ENCODE data around the gene HSP90AA1. TPM values are rescaled to one million over a fixed set of nuclear protein-coding genes. Genes with fewer than 3 reads are reported as not detected.
"Not testable (repeated sequence)": the region's sequence is repeated elsewhere in the genome, so short reads cannot be mapped to it uniquely, and the experiment has no call there.

HSP90AA1 gene
- total RNA-seq = 100 to 1,000 TPM; 197 to 251 TPM

GRCh38 chr14:102086972-102087761 lies at the start of gene HSP90AA1:
TSS of gene HSP90AA1 (minus strand) at chr14:102087044. CDS start at chr14:102086378, 666 bp downstream.
- intact Hi-C loops (cut with DNase I) = no loop called here
- peak within 1 kb of the TSS; percentile 96 to 100 (median 100) for H3K27ac ChIP-seq
- DNase-seq = peak; percentile 94 to 95 (median 94)
- H3K4me3 ChIP-seq = peak within 1 kb of the TSS; percentile 58 to 63
- ATAC-seq = peak; percentile 92
- H3K9me3 ChIP-seq = no peaks in the 10 kb centered on the region
- WGBS, 2 donors = 0% methylated on average over 7 to 94 of the region's 106 CpGs
- peaks cover 45% of the 10 kb centered on the region for H3K4me1 ChIP-seq
- H3K27me3 ChIP-seq = no peaks in the 10 kb centered on the region
- TF ChIP-seq POLR2A (IDR thresholded peaks at IDR 0.05) = peak; percentile 99 to 100 (median 100)
- TF ChIP-seq, protein P1, sequence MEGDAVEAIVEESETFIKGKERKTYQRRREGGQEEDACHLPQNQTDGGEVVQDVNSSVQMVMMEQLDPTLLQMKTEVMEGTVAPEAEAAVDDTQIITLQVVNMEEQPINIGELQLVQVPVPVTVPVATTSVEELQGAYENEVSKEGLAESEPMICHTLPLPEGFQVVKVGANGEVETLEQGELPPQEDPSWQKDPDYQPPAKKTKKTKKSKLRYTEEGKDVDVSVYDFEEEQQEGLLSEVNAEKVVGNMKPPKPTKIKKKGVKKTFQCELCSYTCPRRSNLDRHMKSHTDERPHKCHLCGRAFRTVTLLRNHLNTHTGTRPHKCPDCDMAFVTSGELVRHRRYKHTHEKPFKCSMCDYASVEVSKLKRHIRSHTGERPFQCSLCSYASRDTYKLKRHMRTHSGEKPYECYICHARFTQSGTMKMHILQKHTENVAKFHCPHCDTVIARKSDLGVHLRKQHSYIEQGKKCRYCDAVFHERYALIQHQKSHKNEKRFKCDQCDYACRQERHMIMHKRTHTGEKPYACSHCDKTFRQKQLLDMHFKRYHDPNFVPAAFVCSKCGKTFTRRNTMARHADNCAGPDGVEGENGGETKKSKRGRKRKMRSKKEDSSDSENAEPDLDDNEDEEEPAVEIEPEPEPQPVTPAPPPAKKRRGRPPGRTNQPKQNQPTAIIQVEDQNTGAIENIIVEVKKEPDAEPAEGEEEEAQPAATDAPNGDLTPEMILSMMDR (IDR thresholded peaks at IDR 0.05) = peak in 5 of 7 experiments; percentile 7 to 40 (median 37)
- H3K36me3 ChIP-seq (replicated peaks in 1 of 2; ENCODE audit: insufficient read depth in 1 of 2, low read depth in 2 of 2) = peaks cover 13 to 15% of the 10 kb centered on the region in 2 donors

- intact Hi-C loops (cut with DNase I); ATAC-seq; H3K4me3 ChIP-seq; H3K4me1 ChIP-seq; H3K27ac ChIP-seq; H3K36me3 ChIP-seq (replicated peaks in 1 of 2; ENCODE audit: insufficient read depth in 1 of 2, low read depth in 2 of 2); H3K9me3 ChIP-seq; H3K27me3 ChIP-seq; DNase-seq: not testable (repeated sequence)
- 98 to 100% methylated on average over 4 to 23 of the region's 30 CpGs for WGBS, 2 donors
Measured at GRCh38 chr14:102135456-102135855, 48.6 kb upstream of the HSP90AA1 start.

GRCh38 chr14:102134719-102135118 lies 47.9 kb upstream of the HSP90AA1 start:
- H3K27me3 ChIP-seq; H3K27ac ChIP-seq; H3K4me3 ChIP-seq; DNase-seq; H3K36me3 ChIP-seq (replicated peaks in 1 of 2; ENCODE audit: insufficient read depth in 1 of 2, low read depth in 2 of 2); H3K4me1 ChIP-seq; intact Hi-C loops (cut with DNase I); H3K9me3 ChIP-seq; ATAC-seq: not testable (repeated sequence)
- 70 to 78% methylated on average over 10 of the region's 10 CpGs for WGBS, 2 donors

GRCh38 chr14:102134021-102134420 lies 47.2 kb upstream of the HSP90AA1 start:
- intact Hi-C loops (cut with DNase I); H3K4me3 ChIP-seq; H3K9me3 ChIP-seq; H3K27me3 ChIP-seq; ATAC-seq; H3K4me1 ChIP-seq; H3K27ac ChIP-seq; DNase-seq; H3K36me3 ChIP-seq (replicated peaks in 1 of 2; ENCODE audit: insufficient read depth in 1 of 2, low read depth in 2 of 2): not testable (repeated sequence)
- 93 to 94% methylated on average over 9 of the region's 9 CpGs for WGBS, 2 donors

- Histone ChIP-seq H3K27me3 (no peaks in the 10 kb centered on the region), H3K9me3 (no peaks in the 10 kb centered on the region), H3K4me3 (no peak overlapping the region), H3K36me3 (replicated peaks in 1 of 2; ENCODE audit: insufficient read depth in 1 of 2, low read depth in 2 of 2) (no peaks in the 10 kb centered on the region), H3K4me1 (peaks cover under 1% of the 10 kb centered on the region), H3K27ac (no peak overlapping the region)
- intact Hi-C loops (cut with DNase I) = no loop called here
- WGBS, 2 donors = 74 to 79% methylated on average over 6 of the region's 6 CpGs
- TF ChIP-seq POLR2A (IDR thresholded peaks at IDR 0.05) = no peak
- TF ChIP-seq, protein P1 (IDR thresholded peaks at IDR 0.05) = no peak
- no peak for DNase-seq
- no peak for ATAC-seq
Measured at GRCh38 chr14:102131741-102132140, 44.9 kb upstream of the HSP90AA1 start.

DNA sequence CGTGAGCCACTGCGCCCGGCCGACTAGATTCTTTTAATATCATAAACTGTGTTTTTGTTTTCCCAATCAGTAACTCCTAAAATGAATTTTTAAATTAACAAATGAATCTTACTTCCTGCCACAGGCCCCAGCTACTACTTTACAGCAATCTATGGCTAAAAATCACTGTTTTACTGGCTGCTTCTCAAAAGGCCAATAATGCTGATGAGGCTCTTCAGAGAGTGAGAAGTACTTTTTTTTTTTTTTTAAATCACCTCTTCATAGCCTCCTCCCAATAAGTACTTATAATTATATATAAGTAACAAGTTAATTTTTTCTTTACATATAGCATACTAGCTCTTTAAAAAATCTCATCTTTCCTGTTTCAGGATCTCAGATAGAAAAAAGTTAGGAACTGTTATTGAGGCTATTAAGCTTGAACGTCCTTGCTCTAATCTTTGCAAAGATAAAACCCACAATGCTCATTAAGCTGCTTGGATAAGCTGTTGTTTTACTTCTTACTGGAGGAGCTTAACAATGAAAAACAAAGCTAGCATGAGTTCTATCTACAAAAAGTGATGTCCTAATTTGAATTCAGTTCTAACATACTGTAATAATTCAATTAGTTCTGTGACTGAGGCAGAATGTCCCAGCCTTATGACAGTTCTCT lies 40.1 kb upstream of the HSP90AA1 start:
- WGBS, 2 donors = 70 to 78% methylated on average over 5 of the region's 5 CpGs

More for the DNA sequence above, 40.1 kb upstream of the HSP90AA1 start:
- peaks cover 10% of the 10 kb centered on the region for H3K4me1 ChIP-seq
- intact Hi-C loops (cut with DNase I) = no loop called here
- H3K27me3 ChIP-seq = no peaks in the 10 kb centered on the region
- peak overlapping the region in 1 of 4 donors; percentile 66 for H3K27ac ChIP-seq
- no peaks in the 10 kb centered on the region for H3K36me3 ChIP-seq (replicated peaks in 1 of 2; ENCODE audit: insufficient read depth in 1 of 2, low read depth in 2 of 2)
- no peaks in the 10 kb centered on the region for H3K9me3 ChIP-seq
- DNase-seq (no peak), ATAC-seq (no peak)
- no peak for TF ChIP-seq POLR2A (IDR thresholded peaks at IDR 0.05)
- TF ChIP-seq, protein P1 (IDR thresholded peaks at IDR 0.05) = no peak
- H3K4me3 ChIP-seq = no peak overlapping the region

Measured in body of pancreas (tissue), 4 donors.